NCI-H510A (cell line): Measurements from ENCODE around the gene KCNAB1.

Experiments
- DNase-seq: peaks from one replicate; lab custom pipeline; 2025; lab: John Stamatoyannopoulos, UW

The KCNAB1 gene

GRCh38 chr3:156371701-156372100 is 251.3 kb downstream of the KCNAB1 start:
- DNase-seq: no peak

GRCh38 chr3:156373095-156373494 is 252.7 kb downstream of the KCNAB1 start:
- no peak for DNase-seq

GRCh38 chr3:156373654-156374053 is 253.3 kb downstream of the KCNAB1 start:
- no peak for DNase-seq

GRCh38 chr3:156376199-156376598 is 255.8 kb downstream of the KCNAB1 start:
- DNase-seq: no peak

- no peak for DNase-seq
These were observed 256.9 kb downstream of the KCNAB1 start for GRCh38 chr3:156377266-156377665.

- DNase-seq: no peak
These were observed 257.3 kb downstream of the KCNAB1 start for GRCh38 chr3:156377718-156378117.

- DNase-seq: no peak
These were observed 258.5 kb downstream of the KCNAB1 start for GRCh38 chr3:156378871-156379270.

GRCh38 chr3:156379327-156379726 is 258.9 kb downstream of the KCNAB1 start:
- DNase-seq: no peak

- DNase-seq: no peak
These were observed 260.9 kb downstream of the KCNAB1 start for GRCh38 chr3:156381253-156381652.

- DNase-seq: no peak
These were observed 262.3 kb downstream of the KCNAB1 start for GRCh38 chr3:156382458-156383346.

- DNase-seq: no peak
These were observed 263.2 kb downstream of the KCNAB1 start for GRCh38 chr3:156383441-156384025.

GRCh38 chr3:156388497-156389448 is 268.4 kb downstream of the KCNAB1 start:
- DNase-seq: no peak

GRCh38 chr3:156389449-156389950 is 269.1 kb downstream of the KCNAB1 start:
- no peak for DNase-seq

GRCh38 chr3:156390846-156391245 is 270.5 kb downstream of the KCNAB1 start:
- no peak for DNase-seq

- DNase-seq: no peak
These were observed 275.8 kb downstream of the KCNAB1 start for GRCh38 chr3:156395961-156396710.

GRCh38 chr3:156396851-156397250 is 276.5 kb downstream of the KCNAB1 start:
- DNase-seq: no peak

- DNase-seq: no peak
These were observed 277.2 kb downstream of the KCNAB1 start for GRCh38 chr3:156397534-156397933.

GRCh38 chr3:156400062-156400461 is 279.7 kb downstream of the KCNAB1 start:
- DNase-seq: no peak

- no peak for DNase-seq
These were observed 280.4 kb downstream of the KCNAB1 start for GRCh38 chr3:156400735-156401134.

GRCh38 chr3:156404217-156404616 is 283.8 kb downstream of the KCNAB1 start:
- DNase-seq: no peak

- no peak for DNase-seq
These were observed 286.0 kb downstream of the KCNAB1 start for GRCh38 chr3:156406393-156406792.
